Stimulated activated CD8-positive, alpha-beta memory T cell treated with anti-CD3 and anti-CD28 coated beads, Interleukin-4, amount 100 ng/mL, for 24 hours (primary cell): ENCODE measurements around the gene TWNK.
A peak's percentile ranks its signal among the peaks of the same experiment; 100 is the strongest.
"Not testable (repeated sequence)": the region's sequence is repeated elsewhere in the genome, so short reads cannot be mapped to it uniquely, and the experiment has no call there.

ENCODE experiments used
- DNase-seq: peaks from one replicate; pipeline ENCODE4 v3.0.0-alpha.2; 2020; ENCODE audit warnings: low read depth

Gene TWNK

DNA sequence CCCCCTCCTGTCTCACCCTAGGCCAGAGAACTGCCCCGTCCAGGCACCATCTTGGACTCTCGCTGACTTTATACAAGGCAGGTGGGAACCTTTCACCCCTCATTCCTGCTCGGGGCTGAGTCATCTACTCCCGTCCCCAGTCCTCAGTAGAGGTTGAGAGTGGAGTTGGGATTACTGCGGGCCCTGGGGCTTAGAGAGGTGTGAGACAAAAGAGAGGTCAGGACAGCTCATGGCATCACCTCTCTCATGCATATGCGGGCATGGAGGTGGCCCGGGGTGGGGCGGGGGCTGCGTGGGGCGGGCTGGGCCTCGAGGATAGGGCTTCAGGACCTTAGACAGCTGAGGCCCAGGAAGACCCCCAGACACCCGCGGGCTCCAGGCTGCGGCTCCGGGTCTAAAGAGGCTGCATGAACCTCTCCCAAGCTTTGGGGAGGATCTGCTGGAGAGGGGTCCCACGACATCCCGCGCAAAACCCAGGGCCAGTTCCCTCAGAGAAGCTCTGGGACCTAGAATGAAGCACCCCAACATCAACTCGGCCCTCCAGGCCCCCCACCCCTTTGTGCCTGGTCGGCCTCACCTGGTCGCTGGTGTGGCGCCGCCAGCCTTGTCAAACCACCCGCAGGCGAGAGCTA, 43.3 kb downstream of the TWNK start:
- no peak for DNase-seq

DNA sequence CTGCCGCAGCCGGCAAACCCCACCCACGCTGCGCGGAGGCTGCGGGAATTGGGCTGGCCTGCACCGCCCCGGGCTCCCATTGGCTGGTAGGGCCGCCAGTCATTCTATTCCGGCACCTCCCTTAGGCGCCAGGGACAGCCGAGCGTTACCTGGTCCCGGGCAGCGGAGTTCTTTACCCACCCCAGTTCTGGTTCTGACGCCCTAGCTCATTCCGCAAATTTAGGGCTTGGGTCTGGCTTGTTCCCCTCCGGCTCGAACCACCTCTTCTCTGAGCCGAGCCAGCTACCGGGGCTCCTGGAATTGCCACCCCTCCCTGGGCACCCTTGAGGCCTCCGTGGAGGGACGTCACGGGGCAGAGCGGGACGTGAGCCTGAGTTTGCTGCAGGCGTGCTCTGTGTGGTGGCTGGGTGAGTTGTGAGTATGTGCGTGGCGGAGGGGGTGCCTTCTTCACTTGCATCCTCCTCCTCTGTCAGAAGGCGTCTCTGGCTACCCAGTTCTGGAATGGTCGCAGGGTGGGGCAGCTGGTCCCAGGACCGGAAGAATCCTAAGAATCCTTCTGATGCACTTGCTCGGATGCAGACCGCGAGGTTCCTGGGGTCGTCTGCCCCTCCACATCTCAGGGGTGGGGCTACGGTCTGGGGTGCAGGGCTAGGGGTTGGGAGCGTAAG, 43.9 kb downstream of the TWNK start, which contains the start of the genes PDZD7 and SFXN3:
Gene PDZD7, minus strand, starts transcription at position 2 of the 668 bp plus-strand sequence. CDS start 910 bp downstream, outside the sequence.
Gene SFXN3, plus strand, starts transcription at position 107 of the 668 bp plus-strand sequence. CDS start 3,461 bp downstream, outside the sequence.
- DNase-seq, result peak; percentile 94

DNA sequence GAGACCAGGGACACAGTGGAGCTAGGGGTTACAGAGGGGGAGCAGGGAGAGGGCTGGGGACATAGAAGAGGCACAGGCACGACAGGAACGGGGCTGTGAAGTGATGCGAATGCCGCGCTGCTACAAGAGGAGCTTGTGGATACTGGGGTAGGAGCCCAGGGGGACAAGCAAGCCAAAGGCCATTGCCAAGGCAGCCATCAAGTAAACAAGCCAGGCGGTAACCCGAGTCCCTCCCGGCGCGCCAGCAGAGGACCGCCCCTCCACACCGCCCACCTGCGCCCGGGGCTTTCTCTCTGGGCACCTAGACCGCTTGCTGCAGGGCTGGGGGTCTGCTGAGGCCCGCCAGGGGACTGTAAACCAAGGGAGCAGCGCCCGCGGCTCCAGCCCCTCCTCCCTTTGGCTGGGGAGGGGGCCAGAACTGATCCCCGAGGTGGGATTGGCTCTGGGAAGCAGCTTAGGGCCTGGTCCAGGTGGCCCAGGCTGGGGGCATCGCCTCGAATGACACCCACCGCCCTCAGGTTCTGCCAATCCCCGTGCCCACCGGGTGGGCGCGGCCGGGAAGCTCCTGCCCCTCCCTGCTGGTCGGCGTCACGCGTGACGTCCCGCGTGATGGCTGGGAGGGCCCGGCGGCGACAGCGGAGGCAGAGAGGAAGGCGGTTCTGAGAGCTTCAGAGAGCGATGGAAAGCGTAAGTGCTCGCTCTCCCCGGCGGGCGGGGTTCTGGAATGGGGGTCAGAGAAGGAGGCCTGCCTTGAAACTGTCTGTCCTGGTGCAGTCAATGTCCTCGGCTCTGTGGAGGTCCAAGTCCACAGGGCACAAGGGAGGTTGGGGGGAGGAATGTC, 44.7 kb downstream of the TWNK start:
- DNase-seq, result peak; percentile 57

DNA sequence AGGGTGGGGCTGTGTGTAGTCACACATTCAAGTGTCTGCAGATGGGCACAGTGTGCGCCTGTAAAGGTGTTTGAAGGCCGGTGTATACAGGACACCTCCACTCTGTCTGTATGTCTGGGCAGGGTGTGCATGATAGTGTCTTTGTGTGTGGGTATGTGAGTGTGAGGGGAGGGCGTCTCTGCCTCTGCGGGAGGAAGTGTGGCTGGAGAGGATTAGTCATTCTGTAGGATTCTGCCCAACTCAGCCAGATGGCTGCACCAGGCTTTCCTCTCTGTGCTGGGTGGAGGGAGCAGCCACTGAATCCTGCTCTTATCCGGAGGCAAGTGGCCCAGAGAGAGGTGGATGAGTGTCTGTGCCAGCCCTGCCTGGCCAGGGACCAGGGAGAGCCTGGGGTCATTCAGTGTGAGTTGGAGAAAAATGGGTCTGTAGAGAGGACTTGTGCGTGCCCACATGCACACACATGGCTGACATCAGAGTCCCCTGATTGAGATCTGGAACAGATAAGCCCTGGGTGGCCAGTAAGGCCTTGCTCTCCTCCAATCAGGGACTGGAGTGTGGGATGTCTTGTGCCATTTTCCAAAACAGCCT, 45.4 kb downstream of the TWNK start:
- DNase-seq, result peak; percentile 36

GRCh38 chr10:101033276-101033675, 45.9 kb downstream of the TWNK start:
- DNase-seq, result no peak

- not testable (repeated sequence) for DNase-seq
Observed at GRCh38 chr10:101034404-101034803, 47.1 kb downstream of the TWNK start.

- DNase-seq, result no peak
Observed at GRCh38 chr10:101035314-101035713, 48.0 kb downstream of the TWNK start.

DNA sequence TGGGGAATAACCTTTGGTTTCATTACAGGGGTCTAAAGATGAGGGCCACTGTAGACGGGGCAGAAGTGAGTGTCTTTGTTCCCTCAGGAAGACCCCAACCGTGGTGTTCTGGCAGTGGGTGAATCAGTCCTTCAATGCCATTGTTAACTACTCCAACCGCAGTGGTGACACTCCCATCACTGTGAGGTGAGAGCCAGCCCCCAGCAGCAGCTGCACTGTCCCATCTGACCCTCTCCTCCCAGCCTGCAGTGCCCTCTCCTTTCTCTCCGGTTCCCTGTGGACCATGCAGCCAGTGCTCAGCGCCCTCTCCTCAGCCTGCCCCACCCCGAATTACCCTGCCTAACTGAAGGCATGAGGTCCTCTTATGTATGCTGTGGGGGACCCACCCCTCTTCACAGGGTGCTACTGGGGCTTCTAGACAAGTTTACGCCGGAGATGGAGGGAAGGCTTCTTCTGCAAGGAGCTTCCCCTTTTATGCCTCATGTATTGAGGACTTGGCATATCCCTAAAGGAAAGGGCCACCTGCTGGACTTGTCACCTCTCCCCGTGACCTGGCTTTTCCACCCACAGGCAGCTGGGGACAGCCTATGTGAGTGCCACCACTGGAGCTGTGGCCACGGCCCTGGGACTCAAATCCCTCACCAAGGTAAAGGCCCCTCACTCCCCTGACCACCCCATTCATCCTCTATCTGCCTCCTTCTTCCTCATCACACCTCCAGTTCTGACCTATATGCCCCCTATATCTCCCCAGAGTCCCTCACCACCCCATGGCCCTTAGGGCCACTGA, 48.8 kb downstream of the TWNK start:
- no peak for DNase-seq

DNA sequence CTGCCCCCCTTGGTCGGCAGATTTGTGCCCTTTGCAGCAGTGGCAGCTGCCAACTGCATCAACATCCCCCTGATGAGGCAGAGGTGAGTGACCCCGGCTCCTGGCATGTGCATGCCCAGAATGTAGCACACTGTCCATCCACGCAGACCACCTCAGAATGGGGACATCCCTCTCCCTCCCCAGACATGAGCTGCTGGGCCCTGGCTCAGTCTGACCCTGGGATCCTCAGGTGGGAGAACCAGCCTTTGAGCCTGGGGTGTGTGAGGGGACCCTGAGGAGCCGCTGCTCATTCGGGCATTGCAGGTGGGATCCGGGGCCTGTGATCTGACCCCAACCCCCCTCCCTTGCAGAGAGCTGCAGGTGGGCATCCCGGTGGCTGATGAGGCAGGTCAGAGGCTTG, 49.4 kb downstream of the TWNK start:
- DNase-seq, result no peak

GRCh38 chr10:101038484-101038883, 51.1 kb downstream of the TWNK start:
- no peak for DNase-seq

DNA sequence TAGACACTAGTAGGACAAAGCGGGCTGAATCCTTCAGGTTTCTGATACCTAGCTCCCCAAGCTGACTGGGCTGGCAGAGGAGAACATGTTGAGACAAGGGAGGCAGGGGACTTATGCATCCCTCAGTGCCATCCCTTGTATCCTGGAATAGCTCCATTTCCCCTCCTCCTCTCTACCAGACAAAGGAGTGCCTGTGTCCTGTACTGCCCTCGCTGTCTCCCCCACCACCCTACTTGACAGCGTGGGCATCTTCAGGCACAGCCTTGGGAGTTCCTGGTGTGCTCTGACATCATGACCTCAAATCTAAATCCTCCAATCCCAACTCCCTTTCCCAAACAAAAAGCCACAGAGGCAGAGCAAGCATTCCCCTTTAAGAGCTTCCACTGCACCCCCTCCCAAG, 52.7 kb downstream of the TWNK start:
- DNase-seq, result no peak

GRCh38 chr10:101040851-101041250, 53.5 kb downstream of the TWNK start:
- no peak for DNase-seq

GRCh38 chr10:101041252-101041761, 54.0 kb downstream of the TWNK start:
- peak; percentile 56 for DNase-seq

GRCh38 chr10:101042118-101042517, 54.8 kb downstream of the TWNK start:
- no peak for DNase-seq

GRCh38 chr10:101042667-101043362, 55.5 kb downstream of the TWNK start:
- peak; percentile 88 for DNase-seq

DNA sequence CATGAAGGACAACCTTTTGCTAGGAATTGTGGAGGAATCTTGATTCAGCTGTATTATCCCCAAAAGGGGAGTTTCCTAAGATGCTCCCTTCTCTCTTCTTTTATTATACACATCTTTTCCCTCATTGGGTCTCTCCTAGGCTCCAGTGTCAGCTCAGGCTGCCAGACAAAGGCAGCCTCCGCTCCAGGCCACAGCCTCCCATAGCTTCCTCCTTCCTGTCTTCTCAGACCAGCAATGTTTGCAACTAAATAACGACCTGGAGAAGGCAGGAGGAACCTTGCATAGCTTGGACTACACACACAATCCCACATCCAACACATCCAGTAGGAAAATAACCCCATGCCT, 56.0 kb downstream of the TWNK start:
- DNase-seq, result no peak
